ENCODE results near the gene CHTF18. TPM values are rescaled to one million over a fixed set of nuclear protein-coding genes. Genes with fewer than 3 reads are reported as not detected.

Gene CHTF18
- total and polyA plus RNA-seq, 9 of the 15 experiments (the other 6 are each of a cell fraction or from before 2014, with no cell fraction given), result 2.5 to 123 (median 17.0) TPM

DNA sequence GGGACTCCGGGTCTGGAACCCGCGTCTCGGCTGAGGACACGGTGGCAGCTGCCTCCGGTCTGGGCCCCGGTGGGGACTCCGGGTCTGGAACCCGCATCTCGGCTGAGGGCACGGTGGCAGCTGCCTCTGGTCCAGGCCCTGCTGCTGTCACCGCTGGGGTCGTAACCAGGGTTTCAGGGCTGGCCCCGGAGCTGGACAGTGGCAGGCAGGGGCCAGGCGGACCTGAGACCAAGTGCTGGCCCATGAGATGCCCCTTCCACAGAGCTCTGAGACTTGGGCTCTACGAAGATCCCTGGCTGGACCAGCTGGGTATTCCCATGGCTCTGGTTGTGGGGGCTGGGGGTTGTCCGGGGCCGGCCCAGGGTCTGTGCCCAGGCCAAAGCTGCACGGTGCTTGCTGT is 4.0 kb upstream of the CHTF18 start (continued):
- TF ChIP-seq, protein P1, sequence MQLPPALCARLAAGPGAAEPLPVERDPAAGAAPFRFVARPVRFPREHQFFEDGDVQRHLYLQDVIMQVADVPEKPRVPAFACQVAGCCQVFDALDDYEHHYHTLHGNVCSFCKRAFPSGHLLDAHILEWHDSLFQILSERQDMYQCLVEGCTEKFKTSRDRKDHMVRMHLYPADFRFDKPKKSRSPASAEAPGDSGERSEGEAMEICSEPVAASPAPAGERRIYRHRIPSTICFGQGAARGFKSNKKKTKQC (CRISPR knock-in tag; IDR thresholded peaks at IDR 0.05), result no peak
- TF ChIP-seq PYGO2 (tag; IDR thresholded peaks at IDR 0.05), result no peak
- TF ChIP-seq PHF21A (IDR thresholded peaks at IDR 0.05; ENCODE audit: borderline replicate concordance, low read depth), result no peak
- no peak for TF ChIP-seq ZSCAN32 (CRISPR knock-in tag; IDR thresholded peaks at IDR 0.05)
- TF ChIP-seq, protein P2, sequence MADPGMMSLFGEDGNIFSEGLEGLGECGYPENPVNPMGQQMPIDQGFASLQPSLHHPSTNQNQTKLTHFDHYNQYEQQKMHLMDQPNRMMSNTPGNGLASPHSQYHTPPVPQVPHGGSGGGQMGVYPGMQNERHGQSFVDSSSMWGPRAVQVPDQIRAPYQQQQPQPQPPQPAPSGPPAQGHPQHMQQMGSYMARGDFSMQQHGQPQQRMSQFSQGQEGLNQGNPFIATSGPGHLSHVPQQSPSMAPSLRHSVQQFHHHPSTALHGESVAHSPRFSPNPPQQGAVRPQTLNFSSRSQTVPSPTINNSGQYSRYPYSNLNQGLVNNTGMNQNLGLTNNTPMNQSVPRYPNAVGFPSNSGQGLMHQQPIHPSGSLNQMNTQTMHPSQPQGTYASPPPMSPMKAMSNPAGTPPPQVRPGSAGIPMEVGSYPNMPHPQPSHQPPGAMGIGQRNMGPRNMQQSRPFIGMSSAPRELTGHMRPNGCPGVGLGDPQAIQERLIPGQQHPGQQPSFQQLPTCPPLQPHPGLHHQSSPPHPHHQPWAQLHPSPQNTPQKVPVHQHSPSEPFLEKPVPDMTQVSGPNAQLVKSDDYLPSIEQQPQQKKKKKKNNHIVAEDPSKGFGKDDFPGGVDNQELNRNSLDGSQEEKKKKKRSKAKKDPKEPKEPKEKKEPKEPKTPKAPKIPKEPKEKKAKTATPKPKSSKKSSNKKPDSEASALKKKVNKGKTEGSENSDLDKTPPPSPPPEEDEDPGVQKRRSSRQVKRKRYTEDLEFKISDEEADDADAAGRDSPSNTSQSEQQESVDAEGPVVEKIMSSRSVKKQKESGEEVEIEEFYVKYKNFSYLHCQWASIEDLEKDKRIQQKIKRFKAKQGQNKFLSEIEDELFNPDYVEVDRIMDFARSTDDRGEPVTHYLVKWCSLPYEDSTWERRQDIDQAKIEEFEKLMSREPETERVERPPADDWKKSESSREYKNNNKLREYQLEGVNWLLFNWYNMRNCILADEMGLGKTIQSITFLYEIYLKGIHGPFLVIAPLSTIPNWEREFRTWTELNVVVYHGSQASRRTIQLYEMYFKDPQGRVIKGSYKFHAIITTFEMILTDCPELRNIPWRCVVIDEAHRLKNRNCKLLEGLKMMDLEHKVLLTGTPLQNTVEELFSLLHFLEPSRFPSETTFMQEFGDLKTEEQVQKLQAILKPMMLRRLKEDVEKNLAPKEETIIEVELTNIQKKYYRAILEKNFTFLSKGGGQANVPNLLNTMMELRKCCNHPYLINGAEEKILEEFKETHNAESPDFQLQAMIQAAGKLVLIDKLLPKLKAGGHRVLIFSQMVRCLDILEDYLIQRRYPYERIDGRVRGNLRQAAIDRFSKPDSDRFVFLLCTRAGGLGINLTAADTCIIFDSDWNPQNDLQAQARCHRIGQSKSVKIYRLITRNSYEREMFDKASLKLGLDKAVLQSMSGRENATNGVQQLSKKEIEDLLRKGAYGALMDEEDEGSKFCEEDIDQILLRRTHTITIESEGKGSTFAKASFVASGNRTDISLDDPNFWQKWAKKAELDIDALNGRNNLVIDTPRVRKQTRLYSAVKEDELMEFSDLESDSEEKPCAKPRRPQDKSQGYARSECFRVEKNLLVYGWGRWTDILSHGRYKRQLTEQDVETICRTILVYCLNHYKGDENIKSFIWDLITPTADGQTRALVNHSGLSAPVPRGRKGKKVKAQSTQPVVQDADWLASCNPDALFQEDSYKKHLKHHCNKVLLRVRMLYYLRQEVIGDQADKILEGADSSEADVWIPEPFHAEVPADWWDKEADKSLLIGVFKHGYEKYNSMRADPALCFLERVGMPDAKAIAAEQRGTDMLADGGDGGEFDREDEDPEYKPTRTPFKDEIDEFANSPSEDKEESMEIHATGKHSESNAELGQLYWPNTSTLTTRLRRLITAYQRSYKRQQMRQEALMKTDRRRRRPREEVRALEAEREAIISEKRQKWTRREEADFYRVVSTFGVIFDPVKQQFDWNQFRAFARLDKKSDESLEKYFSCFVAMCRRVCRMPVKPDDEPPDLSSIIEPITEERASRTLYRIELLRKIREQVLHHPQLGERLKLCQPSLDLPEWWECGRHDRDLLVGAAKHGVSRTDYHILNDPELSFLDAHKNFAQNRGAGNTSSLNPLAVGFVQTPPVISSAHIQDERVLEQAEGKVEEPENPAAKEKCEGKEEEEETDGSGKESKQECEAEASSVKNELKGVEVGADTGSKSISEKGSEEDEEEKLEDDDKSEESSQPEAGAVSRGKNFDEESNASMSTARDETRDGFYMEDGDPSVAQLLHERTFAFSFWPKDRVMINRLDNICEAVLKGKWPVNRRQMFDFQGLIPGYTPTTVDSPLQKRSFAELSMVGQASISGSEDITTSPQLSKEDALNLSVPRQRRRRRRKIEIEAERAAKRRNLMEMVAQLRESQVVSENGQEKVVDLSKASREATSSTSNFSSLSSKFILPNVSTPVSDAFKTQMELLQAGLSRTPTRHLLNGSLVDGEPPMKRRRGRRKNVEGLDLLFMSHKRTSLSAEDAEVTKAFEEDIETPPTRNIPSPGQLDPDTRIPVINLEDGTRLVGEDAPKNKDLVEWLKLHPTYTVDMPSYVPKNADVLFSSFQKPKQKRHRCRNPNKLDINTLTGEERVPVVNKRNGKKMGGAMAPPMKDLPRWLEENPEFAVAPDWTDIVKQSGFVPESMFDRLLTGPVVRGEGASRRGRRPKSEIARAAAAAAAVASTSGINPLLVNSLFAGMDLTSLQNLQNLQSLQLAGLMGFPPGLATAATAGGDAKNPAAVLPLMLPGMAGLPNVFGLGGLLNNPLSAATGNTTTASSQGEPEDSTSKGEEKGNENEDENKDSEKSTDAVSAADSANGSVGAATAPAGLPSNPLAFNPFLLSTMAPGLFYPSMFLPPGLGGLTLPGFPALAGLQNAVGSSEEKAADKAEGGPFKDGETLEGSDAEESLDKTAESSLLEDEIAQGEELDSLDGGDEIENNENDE (IDR thresholded peaks at IDR 0.05; ENCODE audit: low read depth, low read length), result no peak
- TF ChIP-seq CBX2 (IDR thresholded peaks at IDR 0.05; ENCODE audit: insufficient read depth, low read length, poor library complexity, severe bottlenecking), result no peak
